ENCODE data around the gene ARHGAP44. TPM values are rescaled to one million over a fixed set of nuclear protein-coding genes. Genes with fewer than 3 reads are reported as not detected.

Gene ARHGAP44
- total and polyA plus RNA-seq, 2 donors (not counting 3 experiments of a cell fraction or from before 2014, with no cell fraction given), result 0.11 to 0.42 TPM

DNA sequence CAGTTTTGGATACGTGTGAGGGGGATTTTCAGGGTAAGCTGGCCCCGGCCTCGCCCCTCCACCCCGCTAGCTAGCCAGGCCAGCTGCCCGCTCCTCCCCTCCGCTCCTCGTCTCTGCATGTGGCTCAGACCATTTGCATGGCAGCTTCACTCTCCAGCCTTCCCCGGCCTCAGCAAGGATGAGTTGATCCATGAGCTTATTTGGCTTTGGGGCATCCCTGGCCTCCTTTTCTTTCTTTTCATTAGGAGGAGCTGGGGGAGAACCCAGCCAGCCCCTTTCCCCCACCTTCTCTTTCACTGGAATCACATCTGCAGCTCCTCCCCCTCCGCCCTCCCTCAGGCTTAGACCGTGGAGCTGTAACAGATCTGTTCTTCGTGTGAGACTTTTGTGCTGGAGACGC lies 197.8 kb downstream of the ARHGAP44 start:
- Histone ChIP-seq H3K9me3 (replicated peaks; ENCODE audit: control insufficient read depth, insufficient read depth, low read length) (no peaks in the 10 kb centered on the region), H2AFZ (ENCODE audit: low read depth, low read length) (no peak overlapping the region), H3K4me1 (ENCODE audit: control insufficient read depth, extremely low read depth, insufficient read depth, low read length) (no peaks in the 10 kb centered on the region), H3K9ac (replicated peaks; ENCODE audit: extremely low read depth, insufficient read depth, low read length) (no peak overlapping the region), H3K4me3 (replicated peaks in 1 of 3; ENCODE audit: insufficient read depth in 1 of 3, low read depth in 1 of 3, low read length in 3 of 3) (no peak overlapping the region), H3K9me1 (replicated peaks; ENCODE audit: control insufficient read depth, extremely low read depth, insufficient read depth, low read length) (no peaks in the 10 kb centered on the region), H4K20me1 (replicated peaks; ENCODE audit: control insufficient read depth, extremely low read depth, insufficient read depth, low read length) (no peaks in the 10 kb centered on the region), H3K36me3 (ENCODE audit: control insufficient read depth in 2 of 2, extremely low read depth in 1 of 2, insufficient read depth in 2 of 2, low read length in 2 of 2) (peaks cover 6% of the 10 kb centered on the region in 2 experiments), H3K27me3 (ENCODE audit: control insufficient read depth in 2 of 2, insufficient read depth in 2 of 2, low read length in 2 of 2) (no peaks in the 10 kb centered on the region), H3K27ac (ENCODE audit: insufficient read depth, low read depth, low read length) (no peak overlapping the region), H3K4me2 (ENCODE audit: insufficient read depth, low read length) (no peak overlapping the region), H3K79me2 (ENCODE audit: control insufficient read depth, insufficient read depth, low read length) (no peaks in the 10 kb centered on the region)
- TF ChIP-seq POLR2A (IDR thresholded peaks at IDR 0.05; ENCODE audit: low read depth, low read length) (no peak), FOS (IDR thresholded peaks at IDR 0.05; ENCODE audit: borderline replicate concordance, insufficient read depth, low read length) (no peak), MYC (IDR thresholded peaks at IDR 0.05; ENCODE audit: low read depth, low read length) (no peak), GATA2 (IDR thresholded peaks at IDR 0.05; ENCODE audit: insufficient read depth, insufficient read length, low read depth, low read length) (no peak), EZH2 (IDR thresholded peaks at IDR 0.05; ENCODE audit: borderline replicate concordance, low read depth, low read length, severe bottlenecking) (no peak), JUN (IDR thresholded peaks at IDR 0.05; ENCODE audit: borderline replicate concordance, insufficient read depth, insufficient read length, low read depth) (no peak), POLR2AphosphoS5 (IDR thresholded peaks at IDR 0.05; ENCODE audit: insufficient read depth, low read depth, low read length) (no peak)
- TF ChIP-seq, protein P1, sequence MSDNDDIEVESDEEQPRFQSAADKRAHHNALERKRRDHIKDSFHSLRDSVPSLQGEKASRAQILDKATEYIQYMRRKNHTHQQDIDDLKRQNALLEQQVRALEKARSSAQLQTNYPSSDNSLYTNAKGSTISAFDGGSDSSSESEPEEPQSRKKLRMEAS (IDR thresholded peaks at IDR 0.05; ENCODE audit: insufficient read depth, insufficient read length), result no peak
- TF ChIP-seq, protein P2, sequence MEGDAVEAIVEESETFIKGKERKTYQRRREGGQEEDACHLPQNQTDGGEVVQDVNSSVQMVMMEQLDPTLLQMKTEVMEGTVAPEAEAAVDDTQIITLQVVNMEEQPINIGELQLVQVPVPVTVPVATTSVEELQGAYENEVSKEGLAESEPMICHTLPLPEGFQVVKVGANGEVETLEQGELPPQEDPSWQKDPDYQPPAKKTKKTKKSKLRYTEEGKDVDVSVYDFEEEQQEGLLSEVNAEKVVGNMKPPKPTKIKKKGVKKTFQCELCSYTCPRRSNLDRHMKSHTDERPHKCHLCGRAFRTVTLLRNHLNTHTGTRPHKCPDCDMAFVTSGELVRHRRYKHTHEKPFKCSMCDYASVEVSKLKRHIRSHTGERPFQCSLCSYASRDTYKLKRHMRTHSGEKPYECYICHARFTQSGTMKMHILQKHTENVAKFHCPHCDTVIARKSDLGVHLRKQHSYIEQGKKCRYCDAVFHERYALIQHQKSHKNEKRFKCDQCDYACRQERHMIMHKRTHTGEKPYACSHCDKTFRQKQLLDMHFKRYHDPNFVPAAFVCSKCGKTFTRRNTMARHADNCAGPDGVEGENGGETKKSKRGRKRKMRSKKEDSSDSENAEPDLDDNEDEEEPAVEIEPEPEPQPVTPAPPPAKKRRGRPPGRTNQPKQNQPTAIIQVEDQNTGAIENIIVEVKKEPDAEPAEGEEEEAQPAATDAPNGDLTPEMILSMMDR (IDR thresholded peaks at IDR 0.05; ENCODE audit: extremely low read depth in 1 of 2, insufficient read depth in 1 of 2, low read depth in 1 of 2, low read length in 2 of 2), result no peak
- FAIRE-seq (no peak), DNase-seq (ENCODE audit: low read depth, low spot score) (no peak)
- dilution Hi-C loops (cut with MboI; ENCODE audit: extremely low pct_ligation_motif_present, low sequenced_read_pairs), result no loop called here
- CTCF ChIA-PET, result no interaction called here
- no TSS peak for BruUV-seq (replicated peaks)
- POLR2A ChIA-PET, result interaction anchor here (0.6 kb wide), 1 partner anchor 967 kb away, joined by 3 read pairs; the partner anchor contains the start of gene MAP2K4
- intact Hi-C loops (cut with micrococcal nuclease), result no loop called here

All from endothelial cell of umbilical vein (primary cell).